Activated CD8-positive, alpha-beta memory T cell treated with anti-CD3 and anti-CD28 coated beads, Interleukin-2, amount 50 U/mL, for 1 hour (primary cell): Measurements from ENCODE around the gene CFAP52.
"Not testable (repeated sequence)": the region's sequence is repeated elsewhere in the genome, so short reads cannot be mapped to it uniquely, and the experiment has no call there.

Source experiments
- DNase-seq: peaks from one replicate; pipeline ENCODE4 v3.0.0-alpha.2; 2020; ENCODE audit errors: extremely low read depth

The CFAP52 gene, protein sequence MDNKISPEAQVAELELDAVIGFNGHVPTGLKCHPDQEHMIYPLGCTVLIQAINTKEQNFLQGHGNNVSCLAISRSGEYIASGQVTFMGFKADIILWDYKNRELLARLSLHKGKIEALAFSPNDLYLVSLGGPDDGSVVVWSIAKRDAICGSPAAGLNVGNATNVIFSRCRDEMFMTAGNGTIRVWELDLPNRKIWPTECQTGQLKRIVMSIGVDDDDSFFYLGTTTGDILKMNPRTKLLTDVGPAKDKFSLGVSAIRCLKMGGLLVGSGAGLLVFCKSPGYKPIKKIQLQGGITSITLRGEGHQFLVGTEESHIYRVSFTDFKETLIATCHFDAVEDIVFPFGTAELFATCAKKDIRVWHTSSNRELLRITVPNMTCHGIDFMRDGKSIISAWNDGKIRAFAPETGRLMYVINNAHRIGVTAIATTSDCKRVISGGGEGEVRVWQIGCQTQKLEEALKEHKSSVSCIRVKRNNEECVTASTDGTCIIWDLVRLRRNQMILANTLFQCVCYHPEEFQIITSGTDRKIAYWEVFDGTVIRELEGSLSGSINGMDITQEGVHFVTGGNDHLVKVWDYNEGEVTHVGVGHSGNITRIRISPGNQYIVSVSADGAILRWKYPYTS

GRCh38 chr17:9576521-9577372 lies at the start of gene CFAP52:
Gene CFAP52, plus strand, starts transcription at chr17:9576642. Its CDS starts 54 bp downstream, at chr17:9576696.
- no peak for DNase-seq

DNA sequence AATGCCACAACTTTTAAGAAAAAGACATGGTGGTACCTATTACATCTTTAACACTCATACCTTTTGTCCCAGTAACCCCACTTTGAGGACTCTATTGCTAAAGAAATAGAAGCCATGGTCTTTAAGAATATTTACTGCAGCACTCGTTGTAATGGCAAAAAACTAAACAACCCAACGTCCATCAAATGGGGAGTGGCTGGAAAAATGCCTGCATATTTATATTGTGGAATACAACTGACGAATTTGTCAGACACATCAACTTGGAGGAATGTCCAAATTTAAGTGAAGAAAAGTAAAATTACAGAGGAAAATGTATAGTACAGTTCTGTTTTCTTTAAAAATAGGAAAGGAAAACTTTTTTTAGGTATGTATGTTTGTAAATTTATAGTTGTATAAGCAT lies 48.7 kb upstream of the CFAP52 start:
- DNase-seq = no peak

DNA sequence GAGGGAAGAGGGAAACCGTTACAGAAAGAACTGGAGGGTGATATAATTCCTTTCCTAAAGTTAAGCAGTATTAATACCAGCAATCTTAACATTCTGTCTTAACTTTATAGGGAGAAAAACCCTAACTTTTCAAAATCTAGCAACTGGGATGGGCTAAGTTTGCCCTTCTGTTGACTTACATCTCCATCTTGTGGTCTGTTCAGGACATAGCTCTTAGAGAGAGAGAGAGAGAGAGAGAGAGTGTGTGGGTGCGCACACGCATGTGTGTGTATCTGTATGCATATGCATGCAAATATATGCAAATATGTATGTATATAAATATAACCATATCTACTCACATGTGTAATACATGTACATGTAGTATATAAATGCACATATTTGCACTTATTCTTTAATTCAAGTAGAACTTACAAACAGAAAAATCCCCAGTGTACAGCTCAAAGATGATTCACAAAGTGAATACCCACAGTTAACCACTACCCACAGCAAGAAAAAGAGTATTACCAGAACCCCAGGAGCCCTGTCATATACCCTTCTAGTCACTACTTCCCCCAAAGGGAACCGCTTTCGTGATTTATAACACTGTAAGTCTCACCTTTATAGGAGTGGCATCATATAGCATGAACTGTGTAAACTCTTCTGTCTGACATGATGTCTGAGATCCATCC lies 47.3 kb upstream of the CFAP52 start:
- no peak for DNase-seq

DNA sequence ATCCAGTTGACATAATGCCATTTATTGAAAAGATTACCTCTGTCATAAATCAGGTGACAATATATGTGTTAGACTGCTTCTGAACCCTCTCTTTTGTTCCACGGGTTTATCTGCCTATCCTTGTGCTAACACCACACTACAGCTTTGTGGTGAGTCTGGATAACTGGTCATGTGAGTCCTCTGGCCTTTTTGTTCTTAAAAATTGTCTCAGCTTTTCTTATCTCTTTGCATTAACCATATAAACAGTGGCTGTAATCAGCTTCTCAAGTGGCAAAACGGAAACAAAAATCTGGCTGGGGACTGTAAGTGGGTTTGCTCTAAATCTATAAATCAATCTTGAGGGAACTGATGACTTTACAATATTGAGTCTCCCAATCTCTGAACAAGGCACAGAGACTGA lies 45.4 kb upstream of the CFAP52 start:
- no peak for DNase-seq

DNA sequence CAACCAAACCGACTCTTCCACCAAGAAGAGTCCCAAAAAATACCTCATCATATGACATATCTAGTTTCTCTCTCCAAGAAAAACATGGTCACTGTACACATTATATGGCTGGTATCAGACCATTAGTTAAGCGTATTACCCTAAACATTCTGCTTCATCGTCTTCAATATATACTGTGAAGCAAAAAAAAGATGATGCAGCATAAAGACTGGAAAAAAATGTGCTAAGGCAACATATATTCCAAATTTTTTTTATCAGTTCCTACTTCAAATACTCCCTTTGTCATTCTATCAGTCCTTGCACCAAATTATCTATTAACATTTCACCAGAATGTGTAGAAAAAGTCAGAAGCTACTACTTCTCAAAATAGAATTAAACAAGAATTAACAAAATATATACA lies 43.7 kb upstream of the CFAP52 start:
- DNase-seq = no peak

- no peak for DNase-seq
Observed at GRCh38 chr17:9533441-9533840, 43.0 kb upstream of the CFAP52 start.

GRCh38 chr17:9536061-9536460 lies 40.4 kb upstream of the CFAP52 start:
- DNase-seq = no peak

DNA sequence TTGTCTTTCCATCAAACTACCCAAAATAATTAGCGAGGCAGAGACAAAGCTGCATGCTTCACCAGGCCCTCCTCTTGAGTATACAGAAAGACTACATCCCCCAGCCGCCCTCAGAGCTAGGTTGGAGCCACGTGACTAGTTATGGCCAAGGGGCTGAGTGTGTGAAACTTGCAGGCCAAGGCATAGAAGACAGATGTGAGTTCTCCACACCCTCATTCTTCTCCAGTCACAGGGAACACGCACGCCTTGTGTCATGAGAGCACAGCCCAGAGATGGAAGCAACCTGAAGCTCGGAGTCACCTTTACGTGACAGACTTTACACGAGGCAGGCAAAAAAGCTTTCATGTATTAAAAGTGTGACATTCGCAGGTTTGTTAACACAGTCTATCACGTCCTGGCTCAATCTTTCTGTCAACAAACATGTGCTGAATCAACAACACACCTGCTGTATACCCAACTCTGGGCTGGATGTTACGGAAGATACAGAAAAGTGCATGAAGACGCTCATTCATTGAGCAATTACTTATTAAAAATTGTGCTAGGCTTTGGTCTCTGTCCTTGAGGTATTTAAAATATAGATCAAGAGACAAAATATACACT lies 39.2 kb upstream of the CFAP52 start:
- no peak for DNase-seq

DNA sequence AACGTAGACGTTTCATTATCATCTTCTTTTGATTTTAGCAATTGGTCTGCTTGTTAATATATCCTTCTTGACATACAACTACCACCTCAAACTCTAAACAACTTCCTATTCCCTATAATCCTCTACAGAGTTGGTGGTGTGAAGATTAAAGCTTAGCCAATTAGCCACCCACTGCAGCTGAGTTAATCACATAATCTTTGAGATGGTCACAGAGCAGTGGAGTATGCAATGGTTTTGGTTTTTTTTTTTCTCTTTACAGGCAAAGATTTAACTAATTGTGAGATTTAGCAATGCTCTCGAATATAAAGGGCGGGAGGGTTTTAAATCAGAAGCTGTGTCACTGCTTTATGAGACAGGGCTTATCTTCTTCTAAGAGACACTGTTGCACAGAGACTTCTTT lies 37.8 kb upstream of the CFAP52 start:
- DNase-seq = no peak

GRCh38 chr17:9541718-9542117 lies 34.7 kb upstream of the CFAP52 start:
- no peak for DNase-seq

DNA sequence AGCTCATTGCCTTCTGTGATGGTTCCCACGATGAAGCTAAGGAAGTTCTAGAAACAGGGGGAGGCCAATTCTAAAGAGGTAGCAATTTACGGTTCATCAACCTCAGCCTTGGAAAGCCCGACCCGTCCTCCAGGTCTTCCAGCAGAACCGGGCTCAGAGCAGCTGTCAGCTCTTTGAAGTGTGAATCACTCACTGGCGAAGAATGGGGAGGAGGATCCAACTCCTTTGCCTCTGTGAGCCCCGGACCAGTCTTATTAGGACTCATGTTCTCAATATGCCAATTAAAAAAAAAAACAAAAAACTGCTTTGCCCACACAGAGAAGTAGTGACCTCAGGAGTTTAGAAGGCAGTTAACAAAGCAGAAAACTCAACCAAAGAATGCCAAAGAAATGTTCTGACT lies 32.2 kb upstream of the CFAP52 start:
- DNase-seq = no peak

GRCh38 chr17:9549215-9549614 lies 27.2 kb upstream of the CFAP52 start:
- DNase-seq = no peak

- DNase-seq = no peak
Observed at GRCh38 chr17:9553181-9553580, 23.3 kb upstream of the CFAP52 start.

DNA sequence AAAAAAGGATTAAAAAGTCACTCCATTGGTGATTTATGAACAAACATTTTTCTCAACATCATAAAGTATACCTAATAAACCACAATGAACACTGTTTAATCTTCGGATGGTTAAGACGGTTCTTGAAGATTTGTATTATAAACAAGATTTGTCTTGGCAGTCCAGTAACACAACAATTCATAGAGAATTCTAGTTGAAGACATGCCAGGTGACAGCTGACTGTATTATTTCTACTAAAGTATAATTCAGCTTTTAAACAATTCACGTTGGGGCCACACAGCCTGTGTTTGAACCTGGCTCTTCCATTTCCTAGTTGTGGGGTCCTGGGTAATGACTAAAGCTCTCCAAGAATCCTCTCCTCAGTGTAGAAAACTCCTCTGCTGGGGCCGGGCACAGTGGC lies 22.8 kb upstream of the CFAP52 start:
- DNase-seq = no peak

DNA sequence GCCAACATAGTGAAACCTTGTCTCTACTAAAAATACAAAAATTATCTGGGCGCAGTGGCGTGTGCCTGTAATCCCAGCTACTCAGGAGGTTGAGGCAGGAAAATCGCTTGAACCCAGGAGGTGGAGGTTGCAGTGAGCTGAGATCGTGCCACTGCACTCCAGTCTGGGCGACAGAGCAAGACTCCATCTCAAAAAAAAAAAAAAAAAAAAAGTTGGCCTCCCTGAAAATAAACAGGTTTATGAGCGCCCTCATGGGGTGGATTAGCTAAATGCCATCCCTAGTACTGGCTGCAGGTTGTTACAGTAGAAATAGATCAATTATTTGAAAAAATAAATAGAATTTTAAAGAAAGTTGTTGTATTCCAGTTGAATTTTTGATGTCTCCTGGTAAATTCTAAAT lies 21.7 kb upstream of the CFAP52 start:
- DNase-seq = not testable (repeated sequence)

GRCh38 chr17:9557161-9557755 lies 19.2 kb upstream of the CFAP52 start:
- no peak for DNase-seq

DNA sequence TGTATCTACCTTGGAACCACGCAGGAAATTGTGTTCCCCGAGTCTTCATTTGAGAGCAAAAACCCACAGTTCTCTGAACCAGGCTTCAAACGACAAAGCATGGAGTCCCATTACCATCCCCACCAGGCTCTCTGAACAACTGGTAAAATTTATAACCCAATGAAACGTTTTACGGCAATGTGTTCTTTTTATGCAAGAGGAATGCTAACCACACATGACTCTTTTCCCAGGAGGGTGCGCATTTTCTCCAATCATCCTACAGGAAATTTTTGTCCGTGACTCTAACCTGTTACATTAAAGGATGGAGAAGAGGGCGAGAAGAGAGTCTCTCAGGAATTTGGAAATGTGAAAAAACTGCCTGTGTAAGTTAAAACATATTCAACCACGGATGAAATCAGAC lies 18.6 kb upstream of the CFAP52 start:
- DNase-seq = no peak

DNA sequence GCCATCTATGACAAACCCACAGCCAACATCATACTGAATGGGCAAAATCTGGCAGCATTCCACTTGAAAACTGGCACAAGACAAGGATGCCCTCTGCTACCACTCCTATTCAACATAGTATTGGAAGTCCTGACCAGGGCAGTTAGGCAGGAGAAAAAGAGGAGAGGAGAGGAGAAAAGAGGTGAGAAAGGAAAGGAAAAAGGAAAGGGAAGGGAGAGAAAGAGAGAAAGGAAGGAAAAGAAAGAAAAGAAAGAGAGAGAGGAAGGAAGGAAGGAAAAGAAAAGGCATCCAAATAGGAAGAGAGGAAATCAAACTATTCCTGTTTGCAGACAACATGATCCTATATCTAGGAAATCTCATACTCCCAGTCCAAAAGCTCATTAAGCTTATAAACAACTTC lies 12.3 kb upstream of the CFAP52 start:
- no peak for DNase-seq

DNA sequence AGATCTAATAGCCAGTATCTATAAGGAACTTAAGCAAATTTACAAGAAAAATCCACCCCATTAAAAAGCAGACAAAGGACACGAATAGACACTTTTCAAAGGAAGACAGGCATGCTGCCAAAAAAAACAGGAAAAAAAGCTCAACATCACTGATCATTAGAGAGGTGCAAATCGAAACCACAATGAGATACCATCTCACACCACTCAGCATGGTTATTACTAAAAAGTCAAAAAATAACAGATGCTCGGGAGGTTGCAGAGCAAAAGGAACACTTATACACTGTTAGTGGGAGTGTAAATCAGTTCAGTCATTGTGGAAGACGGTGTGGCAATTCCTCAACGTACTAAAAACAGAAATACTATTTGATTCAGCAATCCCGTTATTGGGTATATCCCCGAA lies 10.4 kb upstream of the CFAP52 start:
- DNase-seq = no peak

DNA sequence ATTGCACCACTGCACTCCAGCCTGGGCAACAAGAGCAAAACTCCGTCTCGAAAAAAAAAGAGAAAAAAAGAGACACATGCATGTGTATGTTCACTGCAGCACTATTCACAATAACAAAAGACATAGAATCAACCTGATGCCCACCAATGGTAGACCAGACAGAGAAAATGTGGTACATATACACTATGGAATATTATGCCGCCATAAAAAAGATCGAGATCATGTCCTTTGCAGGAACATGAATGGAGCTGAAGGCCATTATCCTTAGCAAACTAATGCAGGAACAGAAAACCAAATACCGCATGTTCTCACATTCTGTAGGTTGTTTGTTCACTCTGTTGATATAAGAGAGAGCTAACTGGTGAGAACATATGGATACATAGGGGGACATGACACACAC lies 9.7 kb upstream of the CFAP52 start:
- not testable (repeated sequence) for DNase-seq

GRCh38 chr17:9568004-9568403 lies 8.4 kb upstream of the CFAP52 start:
- no peak for DNase-seq
